ENCODE results near the gene ZIC3. TPM values are rescaled to one million over a fixed set of nuclear protein-coding genes. Genes with fewer than 3 reads are reported as not detected.

The ZIC3 gene
- total and polyA plus RNA-seq, 10 of the 15 experiments (the other 5 are each of a cell fraction or from before 2014, with no cell fraction given) = 0.07 TPM; not detected in 9

DNA sequence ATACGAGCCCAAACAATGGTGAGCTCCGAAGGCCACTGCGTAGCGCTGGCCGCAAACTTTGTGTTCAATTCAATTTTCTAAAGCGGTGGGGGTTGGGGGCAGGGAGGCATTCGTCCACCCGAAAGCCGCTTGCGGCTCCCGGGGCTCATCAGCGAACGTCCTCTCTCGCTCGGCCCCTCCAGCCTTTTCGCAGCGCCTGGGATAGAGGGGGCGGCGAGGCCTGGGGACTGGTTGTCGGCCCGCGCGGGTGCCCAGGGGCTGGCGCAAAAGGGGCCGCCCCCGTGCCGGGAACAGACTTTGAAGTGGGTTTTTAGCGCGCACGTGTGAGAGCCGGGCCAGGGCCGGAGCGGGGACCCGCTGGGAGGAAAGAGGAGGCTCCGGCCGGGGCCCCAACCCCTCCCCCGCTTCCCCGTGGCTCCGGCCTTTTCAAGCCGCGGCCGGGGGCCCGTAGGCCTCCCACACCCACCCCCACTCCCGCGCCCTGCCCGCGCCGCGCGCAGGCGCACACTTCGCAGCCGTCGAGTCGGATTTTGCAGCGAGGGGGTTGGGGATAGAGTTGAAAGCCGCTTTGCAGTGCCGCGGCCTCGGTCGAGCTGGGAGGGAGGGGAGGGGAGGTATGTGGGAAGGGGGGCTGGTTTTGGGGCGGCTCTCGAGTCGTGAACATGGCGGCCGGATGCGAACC, 8.3 kb downstream of the ZIC3 start (continued):
- TF ChIP-seq ZBTB33 (IDR thresholded peaks at IDR 0.05) (no peak), IKZF2 (IDR thresholded peaks at IDR 0.05) (no peak), RUNX3 (IDR thresholded peaks at IDR 0.05; ENCODE audit: low read length) (no peak), HCFC1 (IDR thresholded peaks at IDR 0.05; ENCODE audit: low read length) (no peak)

- no peak for ATAC-seq
- no peak for DNase-seq (ENCODE audit: low read depth, low spot score)
- Histone ChIP-seq H3K27me3 (replicated peaks in 1 of 2; ENCODE audit: control insufficient read depth in 2 of 2, insufficient read depth in 2 of 2, low read length in 1 of 2) (no peaks in the 10 kb centered on the region), H4K20me1 (ENCODE audit: control insufficient read depth, insufficient read depth) (no peaks in the 10 kb centered on the region), H3K4me2 (ENCODE audit: control insufficient read depth, insufficient read depth) (no peak overlapping the region), H3K9ac (ENCODE audit: control insufficient read depth, insufficient read depth, low read length) (no peak overlapping the region), H3K9me3 (replicated peaks; ENCODE audit: control insufficient read depth, insufficient read depth, low read length) (no peaks in the 10 kb centered on the region), H3K79me2 (ENCODE audit: control insufficient read depth, insufficient read depth, low read length) (no peaks in the 10 kb centered on the region), H3K4me3 (no peak overlapping the region), H2AFZ (ENCODE audit: control insufficient read depth, low read depth, low read length) (no peak overlapping the region), H3K27ac (ENCODE audit: control insufficient read depth, insufficient read depth) (no peak overlapping the region), H3K36me3 (ENCODE audit: control insufficient read depth in 2 of 2, insufficient read depth in 2 of 2, low read length in 1 of 2) (no peaks in the 10 kb centered on the region), H3K4me1 (ENCODE audit: control insufficient read depth, insufficient read depth, low read length) (no peaks in the 10 kb centered on the region)
- WGBS (ENCODE audit: insufficient coverage, insufficient replicate concordance, low lambda C conversion rate, missing lambda C conversion rate) = 59% methylated on average over 29 of the region's 29 CpGs
- FAIRE-seq = no peak
- ChIA-PET SMC1A (ENCODE audit: uncharacterized antibody, unreplicated experiment) (interaction anchor here (1.7 kb wide), 1 partner anchor 11 kb away, joined by 5 read pairs; no protein-coding TSS in a partner anchor), CTCF (no interaction called here), POLR2A (no interaction called here), RAD21 (ENCODE audit: unreplicated experiment) (no interaction called here)
- no TSS peak for BruUV-seq (replicated peaks)
- intact Hi-C loops (cut with micrococcal nuclease; ENCODE audit: unreplicated experiment) (no loop called here), in situ Hi-C loops (cut with MboI) (no loop called here)
- TF ChIP-seq HDGF (IDR thresholded peaks at IDR 0.05) (no peak), SMARCA5 (IDR thresholded peaks at IDR 0.05) (no peak), PRDM15 (CRISPR knock-in tag; IDR thresholded peaks at IDR 0.05) (no peak), ZNF274 (IDR thresholded peaks at IDR 0.05; ENCODE audit: insufficient read depth, insufficient read length) (no peak), CHD1 (IDR thresholded peaks at IDR 0.05; ENCODE audit: low read depth, low read length) (no peak), TBL1XR1 (IDR thresholded peaks at IDR 0.05; ENCODE audit: low read depth, low read length) (no peak), RFX5 (IDR thresholded peaks at IDR 0.05; ENCODE audit: low read depth, low read length) (no peak), CHD4 (IDR thresholded peaks at IDR 0.05) (no peak), CBFB (IDR thresholded peaks at IDR 0.05; ENCODE audit: low read depth) (no peak), MYB (IDR thresholded peaks at IDR 0.05; ENCODE audit: borderline replicate concordance, low read depth, low read length) (no peak), POLR2AphosphoS2 (IDR thresholded peaks at IDR 0.05; ENCODE audit: low read depth, low read length) (no peak), MTA2 (IDR thresholded peaks at IDR 0.05; ENCODE audit: low read depth) (no peak)
- TF ChIP-seq, protein P1, sequence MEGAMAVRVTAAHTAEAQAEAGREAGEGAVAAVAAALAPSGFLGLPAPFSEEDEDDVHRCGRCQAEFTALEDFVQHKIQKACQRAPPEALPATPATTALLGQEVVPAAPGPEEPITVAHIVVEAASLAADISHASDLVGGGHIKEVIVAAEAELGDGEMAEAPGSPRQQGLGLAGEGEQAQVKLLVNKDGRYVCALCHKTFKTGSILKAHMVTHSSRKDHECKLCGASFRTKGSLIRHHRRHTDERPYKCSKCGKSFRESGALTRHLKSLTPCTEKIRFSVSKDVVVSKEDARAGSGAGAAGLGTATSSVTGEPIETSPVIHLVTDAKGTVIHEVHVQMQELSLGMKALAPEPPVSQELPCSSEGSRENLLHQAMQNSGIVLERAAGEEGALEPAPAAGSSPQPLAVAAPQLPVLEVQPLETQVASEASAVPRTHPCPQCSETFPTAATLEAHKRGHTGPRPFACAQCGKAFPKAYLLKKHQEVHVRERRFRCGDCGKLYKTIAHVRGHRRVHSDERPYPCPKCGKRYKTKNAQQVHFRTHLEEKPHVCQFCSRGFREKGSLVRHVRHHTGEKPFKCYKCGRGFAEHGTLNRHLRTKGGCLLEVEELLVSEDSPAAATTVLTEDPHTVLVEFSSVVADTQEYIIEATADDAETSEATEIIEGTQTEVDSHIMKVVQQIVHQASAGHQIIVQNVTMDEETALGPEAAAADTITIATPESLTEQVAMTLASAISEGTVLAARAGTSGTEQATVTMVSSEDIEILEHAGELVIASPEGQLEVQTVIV (IDR thresholded peaks at IDR 0.05; ENCODE audit: borderline replicate concordance, partially characterized antibody) = no peak
Observed at GRCh38 chrX:137574784-137575293, 8.9 kb downstream of the ZIC3 start.

All from GM12878 (cell line).